WI38 (cell line): ENCODE measurements around the gene ATP4B.

Experiments used
- H3K4me3 ChIP-seq: 2 replicates; pipeline ENCODE4 v1.5.1; 2011; ENCODE audit warnings: low read depth, mild to moderate bottlenecking, control low read depth, low read length
- TF ChIP-seq, protein P1 (sequence below): IDR thresholded peaks from 2 replicates; pipeline ENCODE4 v1.5.1; 2012; ENCODE audit warnings: low read depth, mild to moderate bottlenecking, control low read depth, low read length

Gene ATP4B

DNA sequence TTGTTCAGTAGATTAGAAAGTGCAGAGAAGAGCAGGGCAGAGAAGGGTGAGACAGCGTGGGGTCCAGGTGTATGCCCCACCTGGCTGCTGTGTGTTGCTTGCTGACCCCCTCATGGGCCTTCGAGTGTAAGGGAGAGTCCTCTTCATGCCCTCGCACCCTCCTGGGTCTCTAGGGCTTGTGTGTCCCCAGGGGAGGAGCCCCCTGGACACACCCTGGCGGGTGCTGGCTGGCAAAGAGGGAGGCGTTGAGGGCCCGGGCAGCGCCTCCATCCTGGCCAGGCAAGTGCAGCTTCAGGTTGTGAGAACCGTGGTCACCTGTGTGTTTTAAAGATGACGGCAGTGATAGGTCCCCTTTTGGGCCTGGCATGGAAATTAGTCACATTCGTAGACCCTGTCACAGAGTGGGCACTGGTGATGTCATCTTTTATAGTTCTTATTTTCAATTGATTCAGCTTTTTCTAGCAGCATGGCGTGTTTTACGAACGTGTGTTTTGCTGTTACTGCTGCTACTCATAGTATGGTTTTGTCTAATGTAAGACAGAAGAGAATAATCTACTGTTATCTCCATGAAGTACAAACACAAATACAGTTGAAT, 54.8 kb downstream of the ATP4B start:
- TF ChIP-seq, protein P1, sequence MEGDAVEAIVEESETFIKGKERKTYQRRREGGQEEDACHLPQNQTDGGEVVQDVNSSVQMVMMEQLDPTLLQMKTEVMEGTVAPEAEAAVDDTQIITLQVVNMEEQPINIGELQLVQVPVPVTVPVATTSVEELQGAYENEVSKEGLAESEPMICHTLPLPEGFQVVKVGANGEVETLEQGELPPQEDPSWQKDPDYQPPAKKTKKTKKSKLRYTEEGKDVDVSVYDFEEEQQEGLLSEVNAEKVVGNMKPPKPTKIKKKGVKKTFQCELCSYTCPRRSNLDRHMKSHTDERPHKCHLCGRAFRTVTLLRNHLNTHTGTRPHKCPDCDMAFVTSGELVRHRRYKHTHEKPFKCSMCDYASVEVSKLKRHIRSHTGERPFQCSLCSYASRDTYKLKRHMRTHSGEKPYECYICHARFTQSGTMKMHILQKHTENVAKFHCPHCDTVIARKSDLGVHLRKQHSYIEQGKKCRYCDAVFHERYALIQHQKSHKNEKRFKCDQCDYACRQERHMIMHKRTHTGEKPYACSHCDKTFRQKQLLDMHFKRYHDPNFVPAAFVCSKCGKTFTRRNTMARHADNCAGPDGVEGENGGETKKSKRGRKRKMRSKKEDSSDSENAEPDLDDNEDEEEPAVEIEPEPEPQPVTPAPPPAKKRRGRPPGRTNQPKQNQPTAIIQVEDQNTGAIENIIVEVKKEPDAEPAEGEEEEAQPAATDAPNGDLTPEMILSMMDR, result no peak
- H3K4me3 ChIP-seq, result no peak overlapping the region

DNA sequence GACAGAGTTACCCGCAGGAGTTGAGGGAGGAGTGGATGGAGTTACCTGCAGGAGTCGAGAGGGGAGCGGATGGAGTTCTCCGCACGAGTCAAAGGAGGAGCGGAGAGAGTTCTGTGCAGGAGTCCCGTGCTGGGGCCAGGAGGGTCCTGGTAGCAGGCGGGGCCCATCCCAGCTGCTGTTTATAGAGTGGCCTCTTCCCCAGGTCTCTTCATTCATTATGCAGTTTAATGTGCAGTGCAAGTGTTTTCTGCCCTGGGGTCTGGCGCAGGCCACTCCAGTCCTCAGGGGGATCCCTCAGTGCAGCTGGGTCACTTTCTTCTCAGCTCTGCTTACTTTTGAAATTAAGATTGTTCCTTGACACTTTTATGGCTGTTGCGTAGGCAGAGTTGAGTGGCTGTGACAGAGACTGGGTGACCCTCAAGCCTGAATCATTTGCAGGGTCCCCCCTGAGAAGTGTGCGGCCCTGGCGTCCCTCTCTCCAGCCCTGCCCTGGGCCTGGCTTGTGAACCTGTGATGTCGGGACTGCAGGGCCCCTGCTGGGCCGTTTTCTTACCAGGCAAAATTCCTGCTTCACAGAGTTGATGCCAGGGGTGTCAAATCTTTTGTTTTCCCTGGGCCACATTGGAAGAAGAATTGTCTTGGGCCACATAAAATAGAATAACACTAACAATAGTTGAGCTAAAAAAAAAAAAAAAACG, 55.6 kb downstream of the ATP4B start:
- TF ChIP-seq, protein P1, result no peak
- H3K4me3 ChIP-seq, result no peak overlapping the region

DNA sequence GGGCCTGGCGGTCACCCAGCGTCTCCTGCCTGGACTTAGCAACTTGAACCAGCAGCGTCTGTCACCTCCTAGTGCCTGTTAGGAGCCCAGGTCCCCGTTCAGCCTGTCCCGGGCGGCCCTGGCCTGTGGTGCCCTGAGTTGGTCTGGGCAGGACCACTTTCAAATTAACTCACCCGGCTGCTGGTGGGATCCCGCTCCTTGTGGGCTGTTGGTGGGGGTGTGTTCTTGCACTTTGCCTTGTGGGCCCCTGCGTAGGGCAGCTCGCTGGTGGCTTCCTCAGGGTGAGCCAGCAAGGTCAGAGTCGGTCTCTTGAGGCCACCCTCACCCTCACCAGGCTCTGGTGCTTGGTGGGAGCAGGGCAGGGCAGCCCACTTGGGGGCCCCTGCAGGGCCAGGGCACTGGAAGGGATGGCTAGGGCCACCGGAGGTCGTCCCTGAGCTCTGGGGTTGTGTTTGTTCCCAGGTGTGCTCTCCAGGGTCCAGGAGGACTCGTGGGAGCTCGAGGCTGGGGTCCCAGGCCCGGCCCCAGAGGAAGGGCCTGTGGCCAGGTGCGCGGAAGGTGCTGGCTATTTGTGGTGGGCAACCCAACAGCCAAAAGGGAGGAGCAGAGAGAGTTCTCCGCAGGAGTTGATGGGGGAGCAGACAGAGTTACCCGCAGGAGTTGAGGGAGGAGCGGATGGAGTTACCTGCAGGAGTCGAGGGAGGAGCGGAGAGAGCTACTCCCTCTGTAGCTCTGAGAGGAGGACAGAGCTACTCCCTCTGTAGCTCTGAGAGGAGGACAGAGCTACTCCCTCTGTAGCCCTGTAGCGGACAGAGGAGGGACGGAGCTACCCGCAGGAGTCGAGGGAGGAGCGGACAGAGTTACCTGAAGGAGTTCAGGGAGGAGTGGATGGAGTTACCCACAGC, 56.6 kb downstream of the ATP4B start:
- no peak overlapping the region for H3K4me3 ChIP-seq
- TF ChIP-seq, protein P1, result no peak

DNA sequence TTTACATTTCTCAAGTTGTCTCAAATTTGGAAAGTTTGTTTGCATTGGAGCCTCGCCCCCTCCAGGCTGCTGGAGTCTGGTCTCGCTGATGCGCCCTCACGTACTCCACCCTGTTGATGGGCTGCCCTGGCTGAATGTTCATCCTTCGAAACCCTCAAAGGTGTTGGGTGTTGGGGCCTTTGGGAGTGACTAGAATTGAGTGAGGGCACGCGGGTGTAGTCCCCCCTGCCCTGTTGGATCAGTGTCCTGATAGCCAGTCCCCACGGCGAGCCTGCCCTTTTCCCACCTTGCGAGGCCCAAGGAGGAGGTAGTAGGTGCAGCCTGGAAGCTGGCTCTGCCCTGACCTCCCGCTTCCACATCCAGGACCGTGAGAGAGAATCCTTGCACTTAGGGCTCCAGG, 58.6 kb downstream of the ATP4B start:
- TF ChIP-seq, protein P1, result no peak
- no peak overlapping the region for H3K4me3 ChIP-seq
